Hematopoietic multipotent progenitor cell (in vitro differentiated cells): ENCODE results near the gene MYLK4. TPM values are rescaled to one million over a fixed set of nuclear protein-coding genes. Genes with fewer than 3 reads are reported as not detected.

Experiments
- total RNA-seq: library from RNA; depleted of rRNA; stranded (reverse); fragments of >200 nt; gene quantifications from one replicate; pipeline ENCODE4 v1.2.3, GENCODE V29; 2012

Gene MYLK4
- total RNA-seq, 1 donor = 1.6 TPM

Other genes starting within 250 kb of the MYLK4 start
- gene WRNIP1, start 14.5 kb upstream of the MYLK4 start, total RNA-seq = 108 TPM
- gene SERPINB1, start 90.9 kb upstream of the MYLK4 start, total RNA-seq = 324 TPM
- 26.4 TPM for gene SERPINB9, start 152.4 kb upstream of the MYLK4 start, total RNA-seq
- gene SERPINB6, start 220.6 kb upstream of the MYLK4 start, total RNA-seq = 113 TPM
- gene NQO2, start 249.0 kb upstream of the MYLK4 start, total RNA-seq = 21.8 TPM